Right lung (tissue), 5 donors: ENCODE results near the gene CARD19. TPM values are rescaled to one million over a fixed set of nuclear protein-coding genes. Genes with fewer than 3 reads are reported as not detected.
"Not testable (repeated sequence)": the region's sequence is repeated elsewhere in the genome, so short reads cannot be mapped to it uniquely, and the experiment has no call there.

Source experiments
- DNase-seq, 2 donors: peaks; one replicate each; pipeline ENCODE4 v3.0.0-alpha.2; 2013
- polyA plus RNA-seq, 5 donors: library from polyadenylated mRNA; unstranded; fragments of 120-200 nt; gene quantifications; one replicate each; pipeline versions ENCODE4 v1.2.1 to v1.2.3, GENCODE V29; 2013; ENCODE audit warnings: inconsistent platforms in 1 of 5, low replicate concordance in 1 of 5; ENCODE audit not compliant: insufficient read length in 5 of 5, insufficient read depth in 1 of 5

CARD19 gene
- polyA plus RNA-seq, 5 donors: 15.0 to 34.6 (median 22.2) TPM

GRCh38 chr9:93099551-93100275 is 3.7 kb downstream of the CARD19 start:
- no peak for DNase-seq

GRCh38 chr9:93100276-93100636 is 4.2 kb downstream of the CARD19 start:
- no peak for DNase-seq

GRCh38 chr9:93101086-93101485 is 5.1 kb downstream of the CARD19 start:
- not testable (repeated sequence) for DNase-seq

- no peak for DNase-seq
Observed at GRCh38 chr9:93105620-93106019, 9.6 kb downstream of the CARD19 start.

- no peak for DNase-seq
Observed at GRCh38 chr9:93107151-93107824, 11.3 kb downstream of the CARD19 start.

- no peak for DNase-seq
Observed at GRCh38 chr9:93107825-93108161, 11.8 kb downstream of the CARD19 start.

- DNase-seq: no peak
Observed at GRCh38 chr9:93108291-93109041, 12.4 kb downstream of the CARD19 start.

- no peak for DNase-seq
Observed at GRCh38 chr9:93110311-93110855, 14.4 kb downstream of the CARD19 start.

GRCh38 chr9:93111001-93111370 is 15.0 kb downstream of the CARD19 start:
- no peak for DNase-seq

- DNase-seq: no peak
Observed at GRCh38 chr9:93111371-93112115, 15.5 kb downstream of the CARD19 start.

- no peak for DNase-seq
Observed at GRCh38 chr9:93112116-93112863, 16.3 kb downstream of the CARD19 start.

- DNase-seq: no peak
Observed at GRCh38 chr9:93112864-93113389, 16.9 kb downstream of the CARD19 start.

- DNase-seq: no peak
Observed at GRCh38 chr9:93114169-93114983, 18.4 kb downstream of the CARD19 start.

- no peak for DNase-seq
Observed at GRCh38 chr9:93114984-93115335, 18.9 kb downstream of the CARD19 start.

- DNase-seq: no peak
Observed at GRCh38 chr9:93115486-93116071, 19.6 kb downstream of the CARD19 start.

- peak; percentile 62 to 69 for DNase-seq
Observed at GRCh38 chr9:93116072-93116961, 20.3 kb downstream of the CARD19 start.

GRCh38 chr9:93117521-93117920 is 21.5 kb downstream of the CARD19 start:
- not testable (repeated sequence) for DNase-seq
